Measurements from ENCODE around the gene SLC35G6.
"Not testable (repeated sequence)": the region's sequence is repeated elsewhere in the genome, so short reads cannot be mapped to it uniquely, and the experiment has no call there.

Gene SLC35G6

DNA sequence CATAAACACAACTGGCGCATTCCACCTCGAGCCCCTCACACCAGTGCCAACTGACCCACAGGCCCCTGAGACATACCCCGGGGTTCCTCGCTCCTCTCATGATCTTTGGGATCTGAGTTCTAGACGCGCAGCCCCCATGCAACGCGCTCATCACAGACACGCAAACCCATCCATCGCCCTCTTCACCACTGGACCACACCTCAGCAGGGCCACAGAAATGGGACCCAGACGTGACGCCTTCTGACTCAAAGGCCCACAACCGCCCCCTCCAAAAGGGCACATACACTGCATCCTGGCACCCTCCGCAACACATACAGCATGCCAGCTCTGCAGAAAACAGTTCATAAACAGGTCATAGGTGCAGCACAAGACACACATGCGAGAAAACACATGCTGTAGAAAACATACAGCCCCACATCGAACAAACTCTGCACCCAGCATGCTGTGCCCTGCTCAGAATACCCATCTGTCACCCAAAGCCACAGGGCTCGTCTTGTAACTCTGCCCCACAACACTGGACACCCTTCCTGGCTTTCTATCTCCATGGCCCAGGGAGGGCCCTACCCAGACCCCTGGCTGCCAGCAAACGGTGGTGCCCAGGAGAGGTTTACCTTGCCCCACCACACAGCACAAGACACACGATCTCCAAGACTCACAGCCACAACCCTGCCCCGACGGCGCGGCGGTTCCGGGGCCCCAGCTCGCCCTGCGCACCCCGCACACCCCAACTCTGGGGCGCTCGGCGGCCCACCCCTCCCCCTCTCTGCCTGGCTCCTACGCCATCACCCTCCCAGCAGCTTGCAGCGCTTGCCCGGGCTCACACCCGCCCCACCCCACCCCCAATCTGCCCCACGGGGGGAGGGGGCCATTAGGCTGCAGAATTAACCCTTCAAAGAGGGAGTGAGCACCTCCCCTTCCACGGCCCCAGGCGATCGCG lies 2.7 kb upstream of the SLC35G6 start:
- DNase-seq (ENCODE audit: low spot score): peak; percentile 58

DNA sequence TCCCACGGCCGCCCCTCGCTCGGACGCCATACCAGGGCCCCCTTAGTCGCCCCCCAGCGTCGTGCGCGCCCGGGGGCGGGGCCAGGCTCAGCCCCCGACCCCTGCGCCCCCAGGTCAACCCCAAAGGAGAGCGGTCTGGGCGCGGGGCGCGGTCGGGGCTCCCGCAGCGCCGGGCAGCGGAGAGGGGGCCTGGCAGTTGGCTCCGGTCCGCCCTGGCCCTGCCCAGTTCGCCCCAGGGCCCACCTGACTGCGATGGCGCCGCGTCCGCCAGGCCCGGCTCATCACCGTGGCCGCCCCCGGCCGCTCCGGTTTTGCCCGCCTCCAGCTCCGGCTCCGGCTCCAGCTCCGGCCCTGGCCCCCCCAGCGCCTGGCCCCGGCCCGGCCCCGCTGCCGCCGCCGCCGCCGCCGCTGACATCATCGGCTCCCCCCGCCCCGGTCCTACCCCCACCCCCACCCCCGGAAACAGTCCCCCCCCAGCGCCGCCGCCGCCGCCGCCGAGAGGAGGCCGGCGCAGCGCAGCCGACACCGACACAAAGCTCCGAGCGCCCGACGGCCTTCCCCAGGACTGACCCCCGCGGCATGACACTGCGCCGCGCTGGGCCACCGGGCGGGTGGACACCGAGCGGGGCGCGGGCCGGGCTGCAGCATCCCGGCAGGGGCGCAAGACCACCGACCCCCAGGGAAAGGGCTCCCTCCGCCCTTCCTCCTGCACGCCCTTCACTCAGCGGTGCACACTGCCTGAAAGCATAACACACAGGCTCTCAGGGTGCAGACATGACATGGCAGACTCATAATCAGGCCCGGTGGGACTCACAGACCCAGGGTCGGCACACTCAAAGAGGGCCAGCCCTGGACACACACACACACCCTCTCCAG lies 1.8 kb upstream of the SLC35G6 start, which contains the start of gene ZBTB4:
ZBTB4 (minus strand) TSS at position 419 of the 876 bp plus-strand sequence. CDS start 12,830 bp downstream, outside the sequence.
- DNase-seq (ENCODE audit: low spot score): peak; percentile 41

DNA sequence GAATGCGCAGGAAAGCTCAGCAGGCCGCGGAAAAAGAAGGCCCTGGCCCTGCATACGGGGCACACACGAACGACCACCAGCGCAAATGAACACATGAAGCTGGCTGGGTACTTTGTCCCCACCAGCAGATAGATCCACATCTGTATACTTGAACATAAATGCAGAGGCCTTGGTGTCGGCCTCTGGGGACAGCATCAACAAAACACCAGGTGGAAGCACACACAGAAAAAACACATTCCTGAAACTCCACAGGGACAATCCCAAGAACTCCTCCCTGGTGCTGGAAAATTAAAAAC lies 1.2 kb upstream of the SLC35G6 start:
- DNase-seq (ENCODE audit: low spot score): no peak

DNA sequence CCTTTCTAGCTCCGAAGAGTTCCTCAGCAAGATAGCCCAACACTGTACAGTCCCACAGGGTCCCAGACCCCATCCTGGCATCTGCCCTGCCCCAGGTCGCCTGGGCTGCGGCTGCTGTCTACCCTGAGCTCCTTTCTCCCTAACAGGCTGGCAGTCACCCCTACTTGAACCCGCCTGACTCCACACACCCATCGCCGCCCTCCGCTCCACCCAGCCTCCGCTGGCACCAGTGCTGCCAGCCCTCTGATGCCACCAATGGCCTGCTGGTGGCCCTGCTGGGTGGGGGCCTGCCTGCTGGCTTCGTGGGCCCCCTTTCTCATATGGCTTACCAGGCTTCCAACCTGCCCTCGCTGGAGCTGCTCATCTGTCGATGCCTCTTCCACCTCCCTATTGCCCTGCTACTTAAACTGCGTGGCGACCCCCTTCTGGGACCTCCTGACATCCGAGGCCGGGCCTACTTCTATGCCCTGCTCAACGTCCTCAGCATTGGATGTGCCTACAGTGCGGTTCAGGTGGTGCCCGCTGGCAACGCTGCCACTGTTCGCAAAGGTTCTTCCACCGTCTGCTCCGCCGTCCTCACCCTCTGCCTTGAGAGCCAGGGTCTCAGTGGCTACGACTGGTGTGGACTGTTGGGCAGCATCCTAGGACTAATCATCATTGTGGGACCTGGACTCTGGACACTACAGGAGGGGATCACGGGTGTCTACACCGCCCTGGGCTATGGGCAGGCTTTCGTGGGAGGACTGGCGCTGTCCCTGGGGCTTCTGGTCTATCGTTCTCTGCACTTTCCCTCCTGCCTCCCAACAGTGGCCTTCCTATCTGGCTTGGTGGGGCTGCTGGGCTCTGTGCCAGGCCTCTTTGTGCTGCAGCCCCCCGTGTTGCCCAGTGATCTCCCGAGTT lies 846 bp downstream of the SLC35G6 start:
- peak; percentile 57 for DNase-seq (ENCODE audit: low spot score)

DNA sequence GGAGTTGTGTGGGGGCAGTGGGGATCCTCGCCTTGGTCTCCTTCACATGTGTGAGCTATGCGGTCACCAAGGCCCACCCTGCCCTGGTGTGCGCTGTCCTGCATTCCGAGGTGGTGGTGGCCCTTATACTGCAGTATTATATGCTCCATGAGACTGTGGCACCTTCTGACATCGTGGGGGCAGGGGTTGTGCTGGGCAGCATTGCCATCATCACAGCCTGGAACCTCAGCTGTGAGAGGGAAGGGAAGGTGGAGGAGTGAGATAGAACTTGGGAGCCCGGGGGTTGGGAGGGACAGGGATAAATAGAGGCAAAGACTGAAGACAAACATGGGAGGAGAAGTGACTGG lies 1.5 kb downstream of the SLC35G6 start:
- not testable (repeated sequence) for DNase-seq (ENCODE audit: low spot score)

DNA sequence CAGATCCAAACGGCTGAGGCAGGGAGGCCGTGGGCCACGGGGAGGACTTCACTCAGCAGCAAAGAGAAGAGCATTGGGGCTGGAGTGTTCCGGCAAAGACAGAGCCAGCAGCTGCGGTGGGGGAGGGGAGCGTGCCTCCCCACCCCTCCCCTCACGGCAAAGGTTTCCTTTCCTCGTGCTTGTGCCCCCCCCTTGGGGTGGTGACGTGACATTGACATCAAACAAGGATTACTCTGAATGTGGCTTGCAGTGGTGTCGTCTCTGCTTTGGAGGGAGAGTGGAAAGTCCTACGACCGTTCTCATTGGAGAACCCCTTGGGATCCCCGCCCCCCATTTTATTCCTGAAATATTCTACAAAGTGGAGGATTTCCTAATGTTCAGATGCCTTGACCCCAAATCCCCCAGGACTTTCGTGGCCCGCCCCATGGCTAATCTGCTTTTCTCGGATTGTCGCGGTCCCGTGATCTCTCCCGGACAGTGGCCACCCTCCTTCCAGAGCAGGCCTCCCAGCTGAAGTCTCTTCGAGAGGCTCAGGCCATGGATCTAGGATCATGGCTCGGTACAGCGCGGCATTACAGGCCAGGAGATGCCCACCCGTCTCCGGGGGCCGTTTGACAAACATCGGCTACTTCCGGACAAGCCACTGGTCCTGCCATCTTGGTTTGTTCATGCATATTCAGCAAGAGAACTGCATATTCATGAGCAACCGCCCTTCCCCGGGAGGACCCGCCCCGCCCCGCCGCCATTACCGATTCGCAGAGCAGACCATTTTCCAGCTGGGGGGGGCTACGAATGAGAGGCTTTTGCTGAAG lies 2.2 kb downstream of the SLC35G6 start:
- DNase-seq (ENCODE audit: low spot score): peak; percentile 93

DNA sequence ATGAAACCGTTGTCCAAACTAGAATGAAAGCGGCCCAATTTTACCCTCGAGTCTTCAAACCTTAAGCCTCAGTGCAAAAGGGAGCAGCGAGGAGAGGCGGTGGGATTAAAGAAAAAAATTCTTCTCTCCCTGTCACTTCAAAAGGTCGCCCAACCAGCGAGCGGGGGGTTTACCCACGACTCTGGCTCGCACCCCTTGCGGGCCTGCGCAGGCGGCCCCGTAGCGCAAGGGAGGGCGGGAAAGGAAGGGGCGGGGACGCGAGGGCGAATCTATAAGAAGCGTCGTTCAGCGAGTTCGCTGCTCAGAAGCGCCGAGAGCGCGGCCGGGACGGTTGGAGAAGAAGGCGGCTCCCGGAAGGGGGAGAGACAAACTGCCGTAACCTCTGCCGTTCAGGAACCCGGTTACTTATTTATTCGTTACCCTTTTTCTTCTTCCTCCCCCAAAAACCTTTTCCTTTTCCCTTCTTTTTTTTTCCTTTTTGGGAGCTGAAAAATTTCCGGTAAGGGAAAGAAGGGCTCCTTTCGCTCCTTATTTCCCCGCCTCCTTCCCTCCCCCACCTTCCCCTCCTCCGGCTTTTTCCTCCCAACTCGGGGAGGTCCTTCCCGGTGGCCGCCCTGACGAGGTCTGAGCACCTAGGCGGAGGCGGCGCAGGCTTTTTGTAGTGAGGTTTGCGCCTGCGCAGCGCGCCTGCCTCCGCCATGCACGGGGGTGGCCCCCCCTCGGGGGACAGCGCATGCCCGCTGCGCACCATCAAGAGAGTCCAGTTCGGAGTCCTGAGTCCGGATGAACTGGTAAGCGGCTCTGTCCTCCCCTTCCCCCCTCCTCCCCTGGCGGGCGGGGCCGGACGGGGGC lies 3.0 kb downstream of the SLC35G6 start, which contains the start of gene POLR2A:
POLR2A (plus strand) TSS at position 300 of the 852 bp plus-strand sequence.
- DNase-seq (ENCODE audit: low spot score): peak; percentile 97

DNA sequence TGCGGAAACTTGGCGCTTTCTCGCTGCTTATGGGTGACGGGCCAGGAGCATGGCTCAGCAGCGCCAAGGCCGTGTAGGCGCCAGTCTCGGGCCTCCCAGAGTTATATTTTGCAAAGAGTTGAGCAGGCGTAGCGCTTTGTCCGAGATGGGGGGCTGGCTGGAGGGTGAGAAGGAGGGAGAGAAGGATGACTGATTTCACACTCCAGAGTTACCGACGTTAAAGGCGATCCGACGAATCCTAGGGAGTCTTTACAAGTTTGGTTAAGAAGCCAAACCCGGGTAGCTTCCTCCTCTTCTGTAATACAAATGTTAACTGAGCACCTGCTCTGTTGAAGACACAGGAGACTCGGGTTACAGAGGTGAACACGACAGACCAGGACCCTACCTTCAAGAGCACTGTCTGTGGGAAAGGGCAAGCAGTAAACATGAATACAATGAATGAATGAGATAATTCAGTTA lies 3.7 kb downstream of the SLC35G6 start:
- DNase-seq (ENCODE audit: low spot score): no peak

DNA sequence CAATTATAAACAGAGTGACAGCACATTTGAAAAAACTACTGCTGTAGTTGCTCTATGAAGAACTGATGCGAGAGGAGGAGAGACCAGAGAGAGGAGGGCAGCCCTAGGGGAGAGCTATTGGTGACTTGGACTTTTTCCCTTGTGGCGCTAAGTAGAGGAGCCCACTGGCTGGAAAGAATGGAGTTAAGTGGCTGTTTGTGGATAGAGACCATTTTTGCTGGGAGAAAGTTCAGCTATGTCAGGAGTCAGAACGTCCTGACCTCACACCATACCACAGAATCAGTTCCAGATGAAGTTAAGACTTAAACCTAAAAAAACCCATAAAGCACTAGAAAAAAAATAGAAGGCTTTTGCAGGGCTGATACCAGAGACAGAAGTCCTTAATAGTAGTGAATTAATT lies 4.9 kb downstream of the SLC35G6 start:
- DNase-seq (ENCODE audit: low spot score): no peak

DNA sequence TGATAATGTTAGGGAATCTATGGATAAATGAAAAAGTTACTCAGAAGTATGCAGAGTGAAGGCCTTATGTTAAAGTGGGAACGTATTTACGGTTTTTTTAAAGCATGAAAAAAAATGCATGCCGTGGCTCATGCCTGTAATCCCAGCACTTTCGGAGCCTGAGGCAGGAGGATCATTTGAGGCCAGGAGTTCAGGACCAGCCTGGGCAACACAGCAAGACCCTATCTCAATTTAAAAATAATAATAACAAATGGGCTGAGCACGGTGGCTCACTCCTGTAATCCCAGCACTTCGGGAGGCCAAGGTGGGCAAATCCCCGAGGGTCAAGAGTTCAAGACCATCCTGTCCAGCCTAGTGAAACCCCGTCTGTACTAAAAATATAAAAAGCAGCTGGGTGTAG lies 8.9 kb downstream of the SLC35G6 start:
- no peak for DNase-seq (ENCODE audit: low spot score)

DNA sequence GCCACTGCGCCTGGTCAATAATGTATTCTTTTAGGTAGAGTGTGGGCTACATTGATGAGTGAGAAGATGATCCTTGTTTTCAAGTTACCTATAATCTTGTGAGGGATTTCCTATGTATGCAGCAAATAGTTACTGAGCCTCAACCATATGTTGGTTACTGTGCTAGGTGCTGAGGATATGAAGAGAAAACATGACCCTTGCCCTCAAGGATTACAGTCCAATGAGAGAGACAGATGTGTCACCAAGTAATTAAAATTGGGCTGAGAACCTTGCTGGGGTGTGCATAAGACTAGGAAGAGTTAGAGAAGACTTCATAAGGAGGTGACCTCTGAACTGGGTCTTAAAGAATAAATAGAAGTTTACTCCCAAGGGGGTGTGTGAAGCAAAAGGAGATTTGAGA lies 10.3 kb downstream of the SLC35G6 start:
- DNase-seq (ENCODE audit: low spot score): no peak

DNA sequence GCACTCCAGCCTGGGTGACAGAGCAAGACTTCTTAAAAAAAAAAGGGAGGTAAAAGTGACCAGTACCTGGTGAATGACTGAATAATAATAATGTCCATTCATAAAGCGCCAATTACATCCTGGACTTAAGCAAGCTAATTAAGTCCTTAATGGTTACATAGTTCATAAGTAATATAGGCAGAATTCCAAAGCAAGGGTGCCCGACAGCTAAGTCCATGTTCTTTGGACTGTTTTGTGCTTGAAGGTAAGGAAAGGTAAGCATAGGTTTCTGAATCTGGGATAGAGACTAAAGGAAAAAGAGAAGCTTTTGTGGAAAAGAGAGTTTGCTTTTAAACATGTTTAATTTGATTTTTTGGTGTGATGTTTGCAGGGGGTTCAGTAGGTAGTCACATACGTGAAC lies 12.7 kb downstream of the SLC35G6 start:
- no peak for DNase-seq (ENCODE audit: low spot score)

DNA sequence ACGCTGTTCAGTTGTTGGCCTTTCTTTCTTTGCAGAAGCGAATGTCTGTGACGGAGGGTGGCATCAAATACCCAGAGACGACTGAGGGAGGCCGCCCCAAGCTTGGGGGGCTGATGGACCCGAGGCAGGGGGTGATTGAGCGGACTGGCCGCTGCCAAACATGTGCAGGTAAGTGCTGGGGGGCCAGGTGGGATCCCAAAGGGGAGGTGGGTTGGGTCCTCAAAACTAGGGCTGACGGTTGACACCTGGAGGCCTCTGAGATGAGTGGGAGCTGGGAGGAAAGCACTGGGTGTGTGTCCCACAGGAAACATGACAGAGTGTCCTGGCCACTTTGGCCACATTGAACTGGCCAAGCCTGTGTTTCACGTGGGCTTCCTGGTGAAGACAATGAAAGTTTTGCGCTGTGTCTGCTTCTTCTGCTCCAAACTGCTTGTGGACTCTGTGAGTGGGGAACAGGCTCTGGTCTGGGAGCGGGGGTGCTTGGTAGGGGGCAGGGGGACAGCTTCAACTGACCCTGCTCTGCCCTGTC lies 14.7 kb downstream of the SLC35G6 start:
- DNase-seq (ENCODE audit: low spot score): no peak

DNA sequence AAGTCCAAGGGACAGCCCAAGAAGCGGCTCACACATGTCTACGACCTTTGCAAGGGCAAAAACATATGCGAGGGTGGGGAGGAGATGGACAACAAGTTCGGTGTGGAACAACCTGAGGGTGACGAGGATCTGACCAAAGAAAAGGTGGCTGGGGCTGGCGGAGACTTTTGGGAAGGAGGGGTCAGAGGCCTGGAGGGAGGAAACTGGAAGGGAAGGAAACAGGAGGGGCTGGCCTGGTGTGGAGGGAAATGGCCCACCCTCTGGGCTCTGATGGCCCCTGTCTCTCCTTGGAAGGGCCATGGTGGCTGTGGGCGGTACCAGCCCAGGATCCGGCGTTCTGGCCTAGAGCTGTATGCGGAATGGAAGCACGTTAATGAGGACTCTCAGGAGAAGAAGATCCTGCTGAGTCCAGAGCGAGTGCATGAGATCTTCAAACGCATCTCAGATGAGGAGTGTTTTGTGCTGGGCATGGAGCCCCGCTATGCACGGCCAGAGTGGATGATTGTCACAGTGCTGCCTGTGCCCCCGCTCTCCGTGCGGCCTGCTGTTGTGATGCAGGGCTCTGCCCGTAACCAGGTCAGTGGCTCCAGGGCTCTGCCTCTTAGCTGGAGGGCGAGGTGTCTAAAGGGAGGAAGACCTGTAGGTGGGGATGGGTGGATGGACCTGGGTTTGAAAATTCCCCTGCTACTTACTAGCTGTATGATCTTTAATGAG lies 15.4 kb downstream of the SLC35G6 start:
- DNase-seq (ENCODE audit: low spot score): no peak

DNA sequence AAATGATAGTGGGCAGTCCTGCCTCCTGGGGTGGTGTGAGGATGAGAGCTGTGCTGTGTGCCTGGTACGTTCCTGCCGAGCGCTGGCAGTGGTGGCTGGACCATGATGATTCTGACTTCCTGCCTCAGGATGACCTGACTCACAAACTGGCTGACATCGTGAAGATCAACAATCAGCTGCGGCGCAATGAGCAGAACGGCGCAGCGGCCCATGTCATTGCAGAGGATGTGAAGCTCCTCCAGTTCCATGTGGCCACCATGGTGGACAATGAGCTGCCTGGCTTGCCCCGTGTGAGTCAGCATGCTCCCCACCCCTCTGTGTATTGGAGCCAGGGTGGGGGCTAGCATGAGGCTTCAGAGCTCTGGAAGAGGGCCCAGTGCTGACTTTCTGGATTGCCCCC lies 16.0 kb downstream of the SLC35G6 start:
- DNase-seq (ENCODE audit: low spot score): no peak

DNA sequence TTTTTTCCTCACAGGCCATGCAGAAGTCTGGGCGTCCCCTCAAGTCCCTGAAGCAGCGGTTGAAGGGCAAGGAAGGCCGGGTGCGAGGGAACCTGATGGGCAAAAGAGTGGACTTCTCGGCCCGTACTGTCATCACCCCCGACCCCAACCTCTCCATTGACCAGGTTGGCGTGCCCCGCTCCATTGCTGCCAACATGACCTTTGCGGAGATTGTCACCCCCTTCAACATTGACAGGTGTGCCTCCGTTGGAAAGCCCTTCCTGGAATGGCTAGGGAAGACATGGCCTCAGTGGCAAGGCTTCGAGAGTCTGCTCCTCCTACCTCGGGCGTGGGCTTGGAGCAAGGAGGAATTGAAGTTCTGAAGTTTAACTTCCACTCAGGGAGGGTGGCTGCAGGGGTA lies 16.4 kb downstream of the SLC35G6 start:
- no peak for DNase-seq (ENCODE audit: low spot score)

DNA sequence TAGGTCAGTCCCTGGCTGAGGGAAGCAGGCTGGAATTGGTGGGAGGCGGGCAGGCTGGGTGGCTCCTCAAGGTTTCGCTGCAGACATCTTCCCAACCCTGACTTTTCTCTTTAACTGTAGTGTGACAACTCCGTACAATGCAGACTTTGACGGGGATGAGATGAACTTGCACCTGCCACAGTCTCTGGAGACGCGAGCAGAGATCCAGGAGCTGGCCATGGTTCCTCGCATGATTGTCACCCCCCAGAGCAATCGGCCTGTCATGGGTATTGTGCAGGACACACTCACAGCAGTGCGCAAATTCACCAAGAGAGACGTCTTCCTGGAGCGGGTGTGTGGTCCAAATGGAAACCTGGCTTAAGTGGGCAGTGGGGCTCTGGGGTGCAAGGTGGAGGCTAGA lies 17.9 kb downstream of the SLC35G6 start:
- no peak for DNase-seq (ENCODE audit: low spot score)

DNA sequence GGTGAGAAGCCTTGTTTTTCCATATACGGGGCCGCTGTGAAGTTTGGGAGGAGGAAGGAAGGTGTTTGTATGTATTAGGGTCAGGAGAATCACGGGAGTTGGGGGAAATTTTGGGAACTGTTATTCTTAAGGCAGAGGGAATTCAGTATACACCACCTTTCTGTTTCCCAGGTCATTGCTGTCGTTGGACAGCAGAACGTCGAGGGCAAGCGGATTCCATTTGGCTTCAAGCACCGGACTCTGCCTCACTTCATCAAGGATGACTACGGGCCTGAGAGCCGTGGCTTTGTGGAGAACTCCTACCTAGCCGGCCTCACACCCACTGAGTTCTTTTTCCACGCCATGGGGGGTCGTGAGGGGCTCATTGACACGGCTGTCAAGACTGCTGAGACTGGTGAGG lies 20.5 kb downstream of the SLC35G6 start:
- DNase-seq (ENCODE audit: low spot score): no peak

DNA sequence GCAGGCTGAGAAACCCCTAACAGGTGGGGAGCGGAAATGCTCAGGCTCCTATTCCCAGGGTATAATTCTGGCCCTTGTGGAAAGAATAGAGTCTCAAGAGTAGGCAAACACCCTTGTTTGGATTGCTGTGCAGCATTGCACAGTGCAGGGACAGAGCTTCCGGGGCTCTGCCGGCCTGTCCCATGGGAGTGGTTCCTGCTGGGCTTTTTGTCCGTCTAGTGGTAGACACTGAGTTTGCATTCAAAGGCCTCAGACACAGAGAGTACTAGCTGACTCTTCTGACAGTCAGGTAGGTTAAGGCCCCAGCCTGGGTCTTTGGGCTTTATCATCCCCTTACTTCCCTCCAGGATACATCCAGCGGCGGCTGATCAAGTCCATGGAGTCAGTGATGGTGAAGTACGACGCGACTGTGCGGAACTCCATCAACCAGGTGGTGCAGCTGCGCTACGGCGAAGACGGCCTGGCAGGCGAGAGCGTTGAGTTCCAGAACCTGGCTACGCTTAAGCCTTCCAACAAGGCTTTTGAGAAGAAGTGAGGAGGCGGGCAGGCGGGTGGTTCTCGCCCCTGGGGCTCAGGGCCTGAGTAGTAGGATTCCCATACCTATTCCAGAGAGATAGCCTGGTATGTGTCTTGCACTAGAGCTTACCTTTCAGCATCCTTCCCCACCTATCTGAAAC lies 21.1 kb downstream of the SLC35G6 start:
- no peak for DNase-seq (ENCODE audit: low spot score)

All from hematopoietic multipotent progenitor cell treated with erythropoietin and hydrocortisone succinate and interleukin-3 and kit ligand, for 15 days (in vitro differentiated cells).